Loucy (cell line): Measurements from ENCODE around the gene CGB7.

ENCODE experiments used
- H2AFZ ChIP-seq: fragments of 200-600 bp; sonication (generic); 2 replicates; pipeline ENCODE4 v1.6.0; 2016; ENCODE audit warnings: antibody characterized with exemption, mild to moderate bottlenecking, low read length, moderate library complexity
- H3F3A ChIP-seq: fragments of 200-600 bp; 2 replicates; pipeline ENCODE4 v1.6.0; 2016; ENCODE audit warnings: antibody characterized with exemption, low read depth, mild to moderate bottlenecking
- H3K27me3 ChIP-seq: fragments of 200-600 bp; sonication (generic); 2 replicates; pipeline ENCODE4 v1.6.1; 2014; ENCODE audit warnings: low read length, mild to moderate bottlenecking; ENCODE audit not compliant: insufficient read depth, poor library complexity, severe bottlenecking
- H3K36me3 ChIP-seq: fragments of 200-600 bp; sonication (generic); 2 replicates; pipeline ENCODE4 v1.6.1; 2016; ENCODE audit warnings: low read length; ENCODE audit not compliant: insufficient read depth
- H3K4me1 ChIP-seq: fragments of 200-600 bp; sonication (generic); 2 replicates; pipeline ENCODE4 v1.5.1; 2014; ENCODE audit warnings: low read length, mild to moderate bottlenecking; ENCODE audit not compliant: insufficient read depth, poor library complexity, severe bottlenecking
- H3K4me2 ChIP-seq: fragments of 200-600 bp; sonication (generic); 2 replicates; pipeline ENCODE4 v1.6.0; 2014; ENCODE audit warnings: antibody characterized with exemption, low read length, low read depth, mild to moderate bottlenecking; ENCODE audit not compliant: poor library complexity, severe bottlenecking
- H3K4me3 ChIP-seq: fragments of 200-600 bp; sonication (generic); 2 replicates; pipeline ENCODE4 v1.5.1; 2014; ENCODE audit warnings: low read length, mild to moderate bottlenecking, mixed read lengths; ENCODE audit not compliant: poor library complexity, severe bottlenecking
- H3K79me2 ChIP-seq: fragments of 200-600 bp; sonication (generic); 2 replicates; pipeline ENCODE4 v1.6.1; 2014; ENCODE audit warnings: low read length; ENCODE audit not compliant: insufficient read depth
- H3K9ac ChIP-seq: fragments of 200-600 bp; sonication (generic); 2 replicates; pipeline ENCODE4 v1.6.0; 2014; ENCODE audit warnings: mild to moderate bottlenecking, low read depth, low read length, moderate library complexity; ENCODE audit not compliant: poor library complexity, severe bottlenecking
- H3K9me2 ChIP-seq: fragments of 200-600 bp; sonication (generic); replicated peaks from 2 replicates; pipeline ENCODE4 v1.6.1; 2016; ENCODE audit warnings: low read depth, low read length, mixed read lengths
- H3K9me3 ChIP-seq: fragments of 200-600 bp; sonication (generic); 2 replicates; pipeline ENCODE4 v1.6.1; 2014; ENCODE audit warnings: mild to moderate bottlenecking, antibody characterized with exemption, low read length, low read depth; ENCODE audit not compliant: insufficient read depth
- H4K20me1 ChIP-seq: fragments of 200-600 bp; sonication (generic); 2 replicates; pipeline ENCODE4 v1.6.0; 2014; ENCODE audit warnings: antibody characterized with exemption, low read length, mild to moderate bottlenecking; ENCODE audit not compliant: insufficient read depth, poor library complexity, severe bottlenecking
- EZH2phosphoT487 ChIP-seq: fragments of 200-600 bp; IDR thresholded peaks from 2 replicates; pipeline ENCODE4 v1.6.1; 2018; ENCODE audit warnings: antibody characterized with exemption, mild to moderate bottlenecking, moderate library complexity, borderline replicate concordance
- TF ChIP-seq, protein P1 (sequence below): fragments of 200-600 bp; sonication (generic); conservative IDR thresholded peaks from 2 replicates; pipeline ENCODE4 v1.5.1; 2014; ENCODE audit warnings: mild to moderate bottlenecking, antibody characterized with exemption, low read length

Gene CGB7

DNA sequence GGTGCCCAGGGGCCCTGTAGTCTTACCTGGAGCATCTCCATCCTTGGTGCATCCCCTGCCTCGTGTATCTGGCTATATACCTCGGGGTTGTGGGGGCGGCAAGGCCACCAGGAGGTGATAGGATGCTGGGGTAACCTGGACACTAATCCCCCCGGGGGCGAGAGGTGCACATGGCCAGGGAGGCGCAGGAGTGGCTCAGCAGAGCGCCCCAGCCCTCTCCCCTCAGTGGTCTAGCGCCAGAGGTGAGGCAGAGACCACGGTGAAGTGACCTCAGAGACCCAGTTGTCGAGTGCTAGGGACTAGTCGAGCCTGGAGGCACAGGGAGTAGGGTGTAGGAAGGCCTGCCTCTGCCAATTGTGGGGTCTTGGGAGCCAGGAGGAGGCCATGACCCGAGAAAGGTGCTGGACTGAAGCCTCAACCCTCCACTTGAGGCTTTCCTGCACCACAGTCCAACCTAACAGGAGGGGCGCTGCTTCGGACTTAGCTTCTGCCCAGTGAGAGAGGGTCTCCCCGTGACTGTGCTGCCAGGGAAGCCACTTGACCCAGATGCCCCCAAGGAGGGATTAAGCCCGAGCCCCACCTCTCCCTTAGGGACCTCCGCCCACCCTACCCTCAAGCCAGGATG is 40.4 kb downstream of the CGB7 start, which contains the start of gene LHB:
Gene LHB, minus strand, starts transcription at position 51 of the 625 bp plus-strand sequence. Its CDS starts 10 bp downstream, at position 41.
- Histone ChIP-seq H3K4me3 (no peak within 1 kb of the TSS), H3K9ac (no peak within 1 kb of the TSS), H3K9me3 (no peaks in the 10 kb centered on the region), H4K20me1 (no peaks in the 10 kb centered on the region), H3F3A (no peaks in the 10 kb centered on the region), H3K27me3 (no peaks in the 10 kb centered on the region), H3K4me2 (no peak within 1 kb of the TSS), H2AFZ (no peak within 1 kb of the TSS), H3K79me2 (no peaks in the 10 kb centered on the region), H3K36me3 (peaks cover 25% of the 10 kb centered on the region; the same call in 1 of the 2 replicates), H3K4me1 (peaks cover 7% of the 10 kb centered on the region), H3K9me2 (no peaks in the 10 kb centered on the region)
- TF ChIP-seq, protein P1, sequence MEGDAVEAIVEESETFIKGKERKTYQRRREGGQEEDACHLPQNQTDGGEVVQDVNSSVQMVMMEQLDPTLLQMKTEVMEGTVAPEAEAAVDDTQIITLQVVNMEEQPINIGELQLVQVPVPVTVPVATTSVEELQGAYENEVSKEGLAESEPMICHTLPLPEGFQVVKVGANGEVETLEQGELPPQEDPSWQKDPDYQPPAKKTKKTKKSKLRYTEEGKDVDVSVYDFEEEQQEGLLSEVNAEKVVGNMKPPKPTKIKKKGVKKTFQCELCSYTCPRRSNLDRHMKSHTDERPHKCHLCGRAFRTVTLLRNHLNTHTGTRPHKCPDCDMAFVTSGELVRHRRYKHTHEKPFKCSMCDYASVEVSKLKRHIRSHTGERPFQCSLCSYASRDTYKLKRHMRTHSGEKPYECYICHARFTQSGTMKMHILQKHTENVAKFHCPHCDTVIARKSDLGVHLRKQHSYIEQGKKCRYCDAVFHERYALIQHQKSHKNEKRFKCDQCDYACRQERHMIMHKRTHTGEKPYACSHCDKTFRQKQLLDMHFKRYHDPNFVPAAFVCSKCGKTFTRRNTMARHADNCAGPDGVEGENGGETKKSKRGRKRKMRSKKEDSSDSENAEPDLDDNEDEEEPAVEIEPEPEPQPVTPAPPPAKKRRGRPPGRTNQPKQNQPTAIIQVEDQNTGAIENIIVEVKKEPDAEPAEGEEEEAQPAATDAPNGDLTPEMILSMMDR = no peak
- TF ChIP-seq EZH2phosphoT487 = no peak

GRCh38 chr19:49016067-49016839 is 41.3 kb downstream of the CGB7 start:
- Histone ChIP-seq H4K20me1 (no peaks in the 10 kb centered on the region), H3K9ac (no peak overlapping the region), H3K4me1 (peaks cover 7% of the 10 kb centered on the region), H3K9me2 (no peaks in the 10 kb centered on the region), H3K27me3 (no peaks in the 10 kb centered on the region), H3K4me2 (no peak overlapping the region), H3K9me3 (no peaks in the 10 kb centered on the region), H3K36me3 (peaks cover 34% of the 10 kb centered on the region; the same call in 1 of the 2 replicates), H3F3A (no peaks in the 10 kb centered on the region), H3K4me3 (no peak overlapping the region), H3K79me2 (no peaks in the 10 kb centered on the region), H2AFZ (no peak overlapping the region)
- TF ChIP-seq EZH2phosphoT487 = no peak
- TF ChIP-seq, protein P1 = no peak

- no peaks in the 10 kb centered on the region for H3F3A ChIP-seq
- H3K9ac ChIP-seq = no peak overlapping the region
- H3K36me3 ChIP-seq = peaks cover 48% of the 10 kb centered on the region; the same call in 1 of the 2 replicates
- no peaks in the 10 kb centered on the region for H3K27me3 ChIP-seq
- TF ChIP-seq, protein P1 = no peak
- no peak for TF ChIP-seq EZH2phosphoT487
- H3K9me3 ChIP-seq = no peaks in the 10 kb centered on the region
- no peak overlapping the region for H3K4me3 ChIP-seq
- H4K20me1 ChIP-seq = no peaks in the 10 kb centered on the region
- H2AFZ ChIP-seq = no peak overlapping the region
- H3K4me2 ChIP-seq = no peak overlapping the region
- no peaks in the 10 kb centered on the region for H3K9me2 ChIP-seq
- no peaks in the 10 kb centered on the region for H3K79me2 ChIP-seq
- H3K4me1 ChIP-seq = no peaks in the 10 kb centered on the region
These were observed 42.7 kb downstream of the CGB7 start for GRCh38 chr19:49014870-49015255.
